Stimulated activated CD4-positive, alpha-beta T cell treated with anti-CD3 and anti-CD28 coated beads, Interleukin-2, amount 100 ng/mL, for 48 hours (primary cell): ENCODE data around the gene SERPINA12.

Experiments used
- DNase-seq, 2 donors: peaks; one replicate each; pipeline ENCODE4 v3.0.0-alpha.2; 2020

Gene SERPINA12

GRCh38 chr14:94462219-94462551 is 47.1 kb downstream of the SERPINA12 start:
- no peak for DNase-seq

GRCh38 chr14:94461526-94462218 is 47.6 kb downstream of the SERPINA12 start:
- no peak for DNase-seq

GRCh38 chr14:94460631-94461416 is 48.4 kb downstream of the SERPINA12 start:
- DNase-seq, result no peak

- no peak for DNase-seq
These were observed 50.6 kb downstream of the SERPINA12 start for GRCh38 chr14:94458558-94459205.

- no peak for DNase-seq
These were observed 51.2 kb downstream of the SERPINA12 start for GRCh38 chr14:94458096-94458495.

- DNase-seq, result no peak
These were observed 53.3 kb downstream of the SERPINA12 start for GRCh38 chr14:94455928-94456327.

GRCh38 chr14:94451826-94452225 is 57.4 kb downstream of the SERPINA12 start:
- no peak for DNase-seq

- no peak for DNase-seq
These were observed 58.0 kb downstream of the SERPINA12 start for GRCh38 chr14:94451091-94451771.

GRCh38 chr14:94450722-94451090 is 58.6 kb downstream of the SERPINA12 start:
- no peak for DNase-seq

GRCh38 chr14:94449930-94450329 is 59.3 kb downstream of the SERPINA12 start:
- no peak for DNase-seq

- no peak for DNase-seq
These were observed 61.0 kb downstream of the SERPINA12 start for GRCh38 chr14:94448071-94448808.

GRCh38 chr14:94447206-94447605 is 62.1 kb downstream of the SERPINA12 start:
- no peak for DNase-seq

GRCh38 chr14:94446126-94446525 is 63.1 kb downstream of the SERPINA12 start:
- DNase-seq, result no peak

GRCh38 chr14:94445003-94445402 is 64.3 kb downstream of the SERPINA12 start:
- DNase-seq, result no peak

- DNase-seq, result no peak
These were observed 67.6 kb downstream of the SERPINA12 start for GRCh38 chr14:94441531-94442205.

- no peak for DNase-seq
These were observed 68.1 kb downstream of the SERPINA12 start for GRCh38 chr14:94441130-94441529.

- DNase-seq, result no peak
These were observed 69.7 kb downstream of the SERPINA12 start for GRCh38 chr14:94439453-94440057.
